Glutamatergic neuron (in vitro differentiated cells): ENCODE measurements around the gene LRRK1. TPM values are rescaled to one million over a fixed set of nuclear protein-coding genes. Genes with fewer than 3 reads are reported as not detected.

Experiments
- DNase-seq: peaks from one replicate; pipeline ENCODE4 v3.0.0; 2022
- H3K27ac Mint-ChIP-seq: one replicate; pipeline ENCODE4 v1.8.0; 2020; ENCODE audit warnings: mild to moderate bottlenecking, mixed read lengths, inconsistent platforms; ENCODE audit not compliant: unreplicated experiment
- H3K27me3 Mint-ChIP-seq: one replicate; pipeline ENCODE4 v1.8.0; 2020; ENCODE audit warnings: mild to moderate bottlenecking, moderate library complexity, mixed read lengths, inconsistent platforms; ENCODE audit not compliant: unreplicated experiment
- H3K36me3 Mint-ChIP-seq: one replicate; pipeline ENCODE4 v1.8.0; 2020; ENCODE audit warnings: mild to moderate bottlenecking, mixed read lengths, inconsistent platforms; ENCODE audit not compliant: unreplicated experiment
- H3K4me1 Mint-ChIP-seq: one replicate; pipeline ENCODE4 v1.8.0; 2020; ENCODE audit warnings: mild to moderate bottlenecking, low read depth, mixed read lengths, inconsistent platforms; ENCODE audit not compliant: unreplicated experiment
- H3K4me3 Mint-ChIP-seq: one replicate; pipeline ENCODE4 v1.8.0; 2020; ENCODE audit warnings: mild to moderate bottlenecking, mixed read lengths, inconsistent platforms; ENCODE audit not compliant: unreplicated experiment
- H3K9me3 Mint-ChIP-seq: one replicate; pipeline ENCODE4 v1.8.0; 2020; ENCODE audit warnings: mild to moderate bottlenecking, moderate library complexity, mixed read lengths, inconsistent platforms; ENCODE audit not compliant: unreplicated experiment
- CTCF ChIP-seq: fragments of 200-600 bp; sonication (generic); IDR thresholded peaks from one replicate; pipeline ENCODE4 v1.5.0; 2021; ENCODE audit not compliant: partially characterized antibody, unreplicated experiment
- total RNA-seq: library from RNA; stranded (reverse); fragmentation: NEBNext Ultra II Directional; extraction: Animal tissue kit (Norgen Biotek cat#: 25700); gene quantifications from one replicate; pipeline ENCODE4 v1.2.1, GENCODE V29; 2021; ENCODE audit not compliant: unreplicated experiment

LRRK1 gene
- total RNA-seq, 1 donor from 2014 or later = 1.5 TPM

GRCh38 chr15:100897221-100898151, 21.7 kb upstream of the LRRK1 start:
- no peak for TF ChIP-seq CTCF
- peaks cover 22% of the 10 kb centered on the region for H3K4me1 Mint-ChIP-seq
- DNase-seq = no peak
- H3K27ac Mint-ChIP-seq = no peak overlapping the region
- no peaks in the 10 kb centered on the region for H3K9me3 Mint-ChIP-seq
- no peak overlapping the region for H3K4me3 Mint-ChIP-seq
- H3K36me3 Mint-ChIP-seq = no peaks in the 10 kb centered on the region
- H3K27me3 Mint-ChIP-seq = peaks cover 3% of the 10 kb centered on the region

GRCh38 chr15:100898152-100898490, 21.0 kb upstream of the LRRK1 start:
- Mint-ChIP-seq H3K27ac (no peak overlapping the region), H3K4me1 (peaks cover 28% of the 10 kb centered on the region), H3K9me3 (no peaks in the 10 kb centered on the region), H3K27me3 (peaks cover 6% of the 10 kb centered on the region), H3K36me3 (no peaks in the 10 kb centered on the region), H3K4me3 (no peak overlapping the region)
- no peak for DNase-seq
- no peak for TF ChIP-seq CTCF

GRCh38 chr15:100898661-100899462, 20.3 kb upstream of the LRRK1 start:
- H3K4me1 Mint-ChIP-seq = peaks cover 30% of the 10 kb centered on the region
- no peaks in the 10 kb centered on the region for H3K9me3 Mint-ChIP-seq
- peaks cover 6% of the 10 kb centered on the region for H3K27me3 Mint-ChIP-seq
- H3K27ac Mint-ChIP-seq = no peak overlapping the region
- no peaks in the 10 kb centered on the region for H3K36me3 Mint-ChIP-seq
- no peak for DNase-seq
- H3K4me3 Mint-ChIP-seq = no peak overlapping the region
- TF ChIP-seq CTCF = no peak

- H3K27ac Mint-ChIP-seq = no peak overlapping the region
Observed at GRCh38 chr15:100899601-100900000, 19.6 kb upstream of the LRRK1 start.

More at GRCh38 chr15:100899601-100900000, 19.6 kb upstream of the LRRK1 start:
- DNase-seq = no peak
- H3K4me3 Mint-ChIP-seq = no peak overlapping the region
- H3K9me3 Mint-ChIP-seq = no peaks in the 10 kb centered on the region
- TF ChIP-seq CTCF = no peak
- peaks cover 6% of the 10 kb centered on the region for H3K27me3 Mint-ChIP-seq
- H3K4me1 Mint-ChIP-seq = peaks cover 30% of the 10 kb centered on the region
- peaks cover 5% of the 10 kb centered on the region for H3K36me3 Mint-ChIP-seq
